IgD-negative memory B cell (primary cell): ENCODE results near the gene ROPN1. TPM values are rescaled to one million over a fixed set of nuclear protein-coding genes. Genes with fewer than 3 reads are reported as not detected.

ENCODE experiments used
- H3K27ac Mint-ChIP-seq, 3 donors: one replicate each; pipeline ENCODE4 v1.8.0; 2020 to 2022; ENCODE audit warnings: mild to moderate bottlenecking in 3 of 3, mixed read lengths in 3 of 3, moderate library complexity in 1 of 3
- H3K27me3 Mint-ChIP-seq: one replicate; pipeline ENCODE4 v1.8.0; 2021; ENCODE audit warnings: mixed read lengths
- H3K36me3 Mint-ChIP-seq: one replicate; pipeline ENCODE4 v1.8.0; 2020; ENCODE audit warnings: mild to moderate bottlenecking, mixed read lengths
- H3K4me1 Mint-ChIP-seq, 3 donors: one replicate each; pipeline ENCODE4 v1.8.0; 2020 to 2022; ENCODE audit warnings: mixed read lengths in 3 of 3, mild to moderate bottlenecking in 1 of 3
- H3K4me3 Mint-ChIP-seq, 4 donors: one replicate each; pipeline ENCODE4 v1.8.0; 2020 to 2022; ENCODE audit warnings: mild to moderate bottlenecking in 4 of 4, mixed read lengths in 4 of 4, moderate library complexity in 3 of 4
- H3K9me3 Mint-ChIP-seq, 3 donors: one replicate each; pipeline ENCODE4 v1.8.0; 2020 to 2021; ENCODE audit warnings: mixed read lengths in 3 of 3, mild to moderate bottlenecking in 1 of 3
- polyA plus RNA-seq: library from polyadenylated mRNA; unstranded; fragments of 300-500 nt; fragmentation: Illumina TruSeq; gene quantifications from one replicate; pipeline ENCODE4 v1.2.3, GENCODE V29; 2021

Gene ROPN1
- polyA plus RNA-seq, 1 donor from 2014 or later, result not detected

DNA sequence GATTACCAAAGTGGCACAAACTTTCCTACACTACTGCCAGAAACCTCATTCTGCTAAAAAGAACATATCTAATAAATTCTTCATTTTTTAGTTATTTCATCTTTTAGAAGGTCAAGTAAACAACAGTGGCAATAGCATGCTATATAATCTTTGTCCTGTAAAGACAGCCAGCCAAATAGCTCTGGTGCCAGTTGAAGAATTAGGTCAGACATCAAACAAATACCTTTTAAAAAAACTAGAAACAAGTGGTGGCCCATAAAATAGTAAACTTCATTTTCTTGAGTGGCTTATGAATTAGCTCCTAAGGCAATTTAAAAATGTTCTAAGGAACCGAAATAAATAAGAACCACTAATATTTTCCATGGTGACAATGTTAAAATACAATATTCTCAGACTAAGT, 50.4 kb downstream of the ROPN1 start:
- Mint-ChIP-seq H3K4me3 (no peak overlapping the region), H3K4me1 (no peaks in the 10 kb centered on the region), H3K36me3 (no peaks in the 10 kb centered on the region), H3K9me3 (no peaks in the 10 kb centered on the region), H3K27me3 (no peaks in the 10 kb centered on the region), H3K27ac (no peak overlapping the region)

GRCh38 chr3:123941121-123941520, 50.8 kb downstream of the ROPN1 start:
- Mint-ChIP-seq H3K36me3 (no peaks in the 10 kb centered on the region), H3K9me3 (no peaks in the 10 kb centered on the region), H3K27ac (no peak overlapping the region), H3K4me3 (no peak overlapping the region), H3K4me1 (no peaks in the 10 kb centered on the region), H3K27me3 (no peaks in the 10 kb centered on the region)

- Mint-ChIP-seq H3K9me3 (no peaks in the 10 kb centered on the region), H3K27me3 (no peaks in the 10 kb centered on the region), H3K4me3 (no peak overlapping the region), H3K36me3 (no peaks in the 10 kb centered on the region), H3K27ac (no peak overlapping the region), H3K4me1 (no peaks in the 10 kb centered on the region)
Observed at GRCh38 chr3:123939706-123940105, 52.2 kb downstream of the ROPN1 start.

DNA sequence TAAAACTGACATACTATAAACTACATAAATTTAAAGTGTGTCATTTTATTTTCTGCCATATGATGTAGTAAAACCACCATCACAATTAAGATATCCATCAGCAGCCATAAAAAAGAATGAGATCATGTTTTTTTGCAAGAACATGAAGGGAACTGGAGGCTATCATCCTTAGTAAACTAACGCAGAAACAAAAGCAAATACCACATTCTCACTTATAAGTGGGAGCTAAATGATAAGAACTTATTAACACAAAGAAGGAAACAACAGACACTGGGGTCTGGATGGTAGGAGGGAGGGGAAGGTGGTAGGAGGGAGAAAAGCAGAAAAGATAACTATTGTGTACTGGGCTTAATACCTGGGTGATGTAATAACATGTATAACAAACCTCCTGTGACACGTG, 55.5 kb downstream of the ROPN1 start:
- H3K4me3 Mint-ChIP-seq, result no peak overlapping the region
- no peaks in the 10 kb centered on the region for H3K27me3 Mint-ChIP-seq
- H3K9me3 Mint-ChIP-seq, result no peaks in the 10 kb centered on the region
- peaks cover 5% of the 10 kb centered on the region for H3K36me3 Mint-ChIP-seq
- no peaks in the 10 kb centered on the region for H3K4me1 Mint-ChIP-seq
- no peak overlapping the region for H3K27ac Mint-ChIP-seq

- Mint-ChIP-seq H3K27ac (peak overlapping the region in 1 of 3 donors; percentile 59), H3K4me1 (no peaks in the 10 kb centered on the region), H3K36me3 (peaks cover 5% of the 10 kb centered on the region), H3K4me3 (no peak overlapping the region), H3K27me3 (no peaks in the 10 kb centered on the region), H3K9me3 (no peaks in the 10 kb centered on the region)
Observed at GRCh38 chr3:123935830-123936229, 56.1 kb downstream of the ROPN1 start.

GRCh38 chr3:123934250-123934649, 57.7 kb downstream of the ROPN1 start:
- H3K9me3 Mint-ChIP-seq, result no peaks in the 10 kb centered on the region
- peaks cover 5% of the 10 kb centered on the region for H3K36me3 Mint-ChIP-seq
- no peak overlapping the region for H3K4me3 Mint-ChIP-seq
- H3K27me3 Mint-ChIP-seq, result no peaks in the 10 kb centered on the region
- no peaks in the 10 kb centered on the region for H3K4me1 Mint-ChIP-seq
- no peak overlapping the region for H3K27ac Mint-ChIP-seq

- H3K36me3 Mint-ChIP-seq, result peaks cover 5% of the 10 kb centered on the region
- H3K4me1 Mint-ChIP-seq, result no peaks in the 10 kb centered on the region
- H3K9me3 Mint-ChIP-seq, result no peaks in the 10 kb centered on the region
- H3K27ac Mint-ChIP-seq, result no peak overlapping the region
- no peaks in the 10 kb centered on the region for H3K27me3 Mint-ChIP-seq
- H3K4me3 Mint-ChIP-seq, result no peak overlapping the region
Observed at GRCh38 chr3:123930445-123930844, 61.5 kb downstream of the ROPN1 start.

DNA sequence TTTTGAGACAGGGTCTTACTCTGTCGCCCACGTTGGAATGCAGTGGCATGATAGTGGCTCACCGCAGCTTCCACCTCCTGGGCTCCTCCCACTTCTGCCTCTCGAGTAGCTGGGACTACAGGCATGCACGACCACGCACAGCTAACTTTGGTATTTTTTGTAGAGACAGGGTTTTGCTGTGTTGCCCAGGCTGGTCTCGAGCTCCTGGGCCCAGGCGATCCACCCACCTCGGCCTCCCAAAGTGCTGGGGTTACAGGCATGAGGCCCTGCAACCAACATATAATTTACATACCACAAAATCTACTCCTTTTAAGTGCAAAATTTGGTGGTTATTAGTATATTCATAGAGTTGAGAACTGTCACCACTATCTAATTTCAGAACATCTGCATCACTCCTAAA, 62.6 kb downstream of the ROPN1 start:
- Mint-ChIP-seq H3K36me3 (peaks cover 10% of the 10 kb centered on the region), H3K4me1 (no peaks in the 10 kb centered on the region), H3K4me3 (no peak overlapping the region)

DNA sequence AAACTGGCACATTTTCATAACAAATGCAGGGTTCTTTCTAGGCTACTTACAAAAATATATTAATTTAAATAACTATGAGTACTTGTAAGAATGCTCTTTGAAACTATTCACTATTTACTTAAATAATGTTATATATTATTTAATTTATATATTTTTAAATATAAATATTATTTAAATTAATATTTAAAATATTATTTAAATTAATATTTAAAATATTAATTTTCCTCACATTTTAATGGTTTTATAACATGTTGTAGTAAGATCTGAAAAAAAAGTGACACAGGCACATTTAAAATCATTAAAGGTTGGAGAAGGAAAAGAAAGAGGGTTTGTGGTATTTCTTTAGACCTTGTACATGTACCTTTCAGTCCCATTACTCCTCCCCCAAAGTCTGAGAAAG, 65.5 kb downstream of the ROPN1 start:
- H3K36me3 Mint-ChIP-seq, result peaks cover 18% of the 10 kb centered on the region

More for the DNA sequence above, 62.6 kb downstream of the ROPN1 start:
- Mint-ChIP-seq H3K27me3 (no peaks in the 10 kb centered on the region), H3K9me3 (peaks cover 0 to 7% (median 0%) of the 10 kb centered on the region in 3 donors), H3K27ac (no peak overlapping the region)

GRCh38 chr3:123920868-123921267, 71.1 kb downstream of the ROPN1 start:
- no peaks in the 10 kb centered on the region for H3K4me1 Mint-ChIP-seq
- H3K27me3 Mint-ChIP-seq, result no peaks in the 10 kb centered on the region
- H3K9me3 Mint-ChIP-seq, result peaks cover 14 to 41% (median 21%) of the 10 kb centered on the region in 3 donors
- peaks cover 29% of the 10 kb centered on the region for H3K36me3 Mint-ChIP-seq
- peak overlapping the region in 1 of 4 donors; percentile 11 for H3K4me3 Mint-ChIP-seq
- H3K27ac Mint-ChIP-seq, result no peak overlapping the region

More for the DNA sequence above, 65.5 kb downstream of the ROPN1 start:
- H3K4me1 Mint-ChIP-seq, result no peaks in the 10 kb centered on the region
- no peaks in the 10 kb centered on the region for H3K27me3 Mint-ChIP-seq
- H3K27ac Mint-ChIP-seq, result no peak overlapping the region
- H3K4me3 Mint-ChIP-seq, result no peak overlapping the region
- peaks cover 10 to 26% (median 12%) of the 10 kb centered on the region in 3 donors for H3K9me3 Mint-ChIP-seq

DNA sequence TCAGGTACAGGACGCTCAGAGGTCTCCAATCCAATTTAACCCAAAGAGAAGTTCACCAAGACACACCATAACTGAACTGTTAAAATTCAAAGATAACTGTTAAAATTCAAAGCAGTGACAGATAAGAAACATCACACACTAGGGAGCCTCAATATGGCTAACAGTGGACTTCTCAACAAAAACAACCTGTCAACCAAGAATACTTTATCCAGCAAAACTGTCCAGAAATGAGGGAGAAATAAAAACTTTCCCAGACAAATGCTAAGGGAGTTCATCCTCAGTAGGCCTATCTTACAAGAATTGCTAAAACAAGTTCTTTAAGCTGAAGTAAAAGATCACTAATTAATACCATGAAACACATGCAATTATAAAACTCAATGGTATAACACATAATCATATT, 71.5 kb downstream of the ROPN1 start:
- Mint-ChIP-seq H3K4me1 (no peaks in the 10 kb centered on the region), H3K27ac (no peak overlapping the region), H3K36me3 (peaks cover 29% of the 10 kb centered on the region), H3K27me3 (no peaks in the 10 kb centered on the region), H3K9me3 (peaks cover 14 to 41% (median 21%) of the 10 kb centered on the region in 3 donors), H3K4me3 (no peak overlapping the region)

GRCh38 chr3:123919353-123919752, 72.6 kb downstream of the ROPN1 start:
- Mint-ChIP-seq H3K27ac (no peak overlapping the region), H3K4me1 (no peaks in the 10 kb centered on the region), H3K27me3 (no peaks in the 10 kb centered on the region), H3K9me3 (peaks cover 14 to 34% (median 21%) of the 10 kb centered on the region in 3 donors), H3K36me3 (peaks cover 24% of the 10 kb centered on the region), H3K4me3 (no peak overlapping the region)

Other genes starting within 250 kb of the ROPN1 start
- gene MYLK, start 107.8 kb downstream of the ROPN1 start, polyA plus RNA-seq, result 2.4 TPM
- gene CCDC14, start 30.9 kb downstream of the ROPN1 start, polyA plus RNA-seq, result 2.6 TPM
- 0.21 TPM for gene KALRN, start 41.2 kb upstream of the ROPN1 start, polyA plus RNA-seq